ENCODE data around the gene MDFIC.

The MDFIC gene

DNA sequence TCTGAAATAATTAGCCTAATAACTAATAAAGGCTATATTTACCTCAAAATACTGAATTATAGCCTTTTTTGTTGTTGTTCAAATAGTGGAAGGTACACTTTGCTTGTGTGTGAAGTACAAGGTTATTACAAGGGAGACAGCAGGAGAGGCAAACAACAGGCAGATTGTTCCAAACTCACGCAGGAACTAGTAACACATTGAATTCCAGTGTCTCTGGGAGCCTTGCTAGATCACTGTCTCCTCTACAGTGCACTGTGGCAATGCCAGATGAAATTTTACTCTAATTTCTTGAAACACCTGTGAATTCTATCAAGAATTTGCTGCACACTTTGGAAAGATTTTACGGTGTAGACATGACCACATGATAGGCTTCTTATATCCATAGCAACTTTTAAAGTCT lies 112.6 kb downstream of the MDFIC start:
- Histone ChIP-seq H2AFZ (ENCODE audit: low read length) (no peak overlapping the region), H3F3A (ENCODE audit: low read depth) (no peaks in the 10 kb centered on the region), H3K4me3 (ENCODE audit: low read length, poor library complexity, severe bottlenecking) (no peak overlapping the region), H3K9ac (ENCODE audit: low read depth, low read length, poor library complexity, severe bottlenecking) (no peak overlapping the region), H3K27me3 (ENCODE audit: insufficient read depth, low read length, poor library complexity, severe bottlenecking) (no peaks in the 10 kb centered on the region), H4K20me1 (ENCODE audit: insufficient read depth, low read length, poor library complexity, severe bottlenecking) (no peaks in the 10 kb centered on the region), H3K4me2 (ENCODE audit: low read depth, low read length, poor library complexity, severe bottlenecking) (no peak overlapping the region), H3K9me2 (replicated peaks; ENCODE audit: low read depth, low read length) (no peaks in the 10 kb centered on the region), H3K9me3 (ENCODE audit: insufficient read depth, low read depth, low read length) (no peaks in the 10 kb centered on the region), H3K79me2 (ENCODE audit: insufficient read depth, low read length) (no peaks in the 10 kb centered on the region), H3K4me1 (ENCODE audit: insufficient read depth, low read length, poor library complexity, severe bottlenecking) (no peaks in the 10 kb centered on the region), H3K36me3 (ENCODE audit: insufficient read depth, low read length) (no peaks in the 10 kb centered on the region)
- TF ChIP-seq EZH2phosphoT487 (IDR thresholded peaks at IDR 0.05; ENCODE audit: borderline replicate concordance), result no peak
- TF ChIP-seq, protein P1, sequence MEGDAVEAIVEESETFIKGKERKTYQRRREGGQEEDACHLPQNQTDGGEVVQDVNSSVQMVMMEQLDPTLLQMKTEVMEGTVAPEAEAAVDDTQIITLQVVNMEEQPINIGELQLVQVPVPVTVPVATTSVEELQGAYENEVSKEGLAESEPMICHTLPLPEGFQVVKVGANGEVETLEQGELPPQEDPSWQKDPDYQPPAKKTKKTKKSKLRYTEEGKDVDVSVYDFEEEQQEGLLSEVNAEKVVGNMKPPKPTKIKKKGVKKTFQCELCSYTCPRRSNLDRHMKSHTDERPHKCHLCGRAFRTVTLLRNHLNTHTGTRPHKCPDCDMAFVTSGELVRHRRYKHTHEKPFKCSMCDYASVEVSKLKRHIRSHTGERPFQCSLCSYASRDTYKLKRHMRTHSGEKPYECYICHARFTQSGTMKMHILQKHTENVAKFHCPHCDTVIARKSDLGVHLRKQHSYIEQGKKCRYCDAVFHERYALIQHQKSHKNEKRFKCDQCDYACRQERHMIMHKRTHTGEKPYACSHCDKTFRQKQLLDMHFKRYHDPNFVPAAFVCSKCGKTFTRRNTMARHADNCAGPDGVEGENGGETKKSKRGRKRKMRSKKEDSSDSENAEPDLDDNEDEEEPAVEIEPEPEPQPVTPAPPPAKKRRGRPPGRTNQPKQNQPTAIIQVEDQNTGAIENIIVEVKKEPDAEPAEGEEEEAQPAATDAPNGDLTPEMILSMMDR (conservative IDR thresholded peaks at IDR 0.05; ENCODE audit: low read length), result no peak

DNA sequence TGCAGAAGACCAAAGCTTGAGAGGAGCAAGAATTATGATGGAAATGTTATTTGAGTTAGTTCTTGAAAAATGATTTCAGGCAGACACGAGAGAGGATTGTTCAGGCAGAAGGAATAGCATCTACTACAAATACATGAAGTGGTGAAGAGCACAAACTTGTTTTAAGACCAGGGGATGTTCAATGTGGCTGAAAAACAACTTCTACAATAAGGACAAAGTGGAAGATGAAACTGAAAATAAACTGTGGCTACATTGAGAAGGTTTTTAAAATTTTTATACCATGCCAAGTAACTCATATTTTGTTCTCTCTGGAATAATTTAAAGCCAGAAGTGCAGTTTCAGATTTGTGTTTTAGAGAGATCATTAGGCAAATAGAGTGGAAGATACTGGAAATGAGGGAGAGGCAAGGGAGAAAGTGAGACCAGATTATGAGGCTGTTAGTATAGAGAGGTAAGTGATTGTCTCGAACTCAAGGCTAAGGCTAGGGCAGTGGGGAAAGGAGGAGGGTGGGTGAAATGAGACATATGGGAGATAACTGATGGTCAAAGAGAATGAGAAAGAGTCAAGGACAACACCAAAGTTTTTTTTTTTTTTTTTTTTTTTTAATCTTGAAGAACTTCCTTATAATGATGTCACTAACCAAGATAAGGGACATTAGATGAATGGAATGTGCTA lies 115.4 kb downstream of the MDFIC start:
- Histone ChIP-seq H3F3A (ENCODE audit: low read depth) (no peaks in the 10 kb centered on the region), H3K9me3 (ENCODE audit: insufficient read depth, low read depth, low read length) (no peaks in the 10 kb centered on the region), H3K4me2 (ENCODE audit: low read depth, low read length, poor library complexity, severe bottlenecking) (no peak overlapping the region), H4K20me1 (ENCODE audit: insufficient read depth, low read length, poor library complexity, severe bottlenecking) (no peaks in the 10 kb centered on the region), H3K9ac (ENCODE audit: low read depth, low read length, poor library complexity, severe bottlenecking) (no peak overlapping the region), H3K36me3 (ENCODE audit: insufficient read depth, low read length) (no peaks in the 10 kb centered on the region), H3K4me1 (ENCODE audit: insufficient read depth, low read length, poor library complexity, severe bottlenecking) (no peaks in the 10 kb centered on the region), H3K27me3 (ENCODE audit: insufficient read depth, low read length, poor library complexity, severe bottlenecking) (no peaks in the 10 kb centered on the region), H3K9me2 (replicated peaks; ENCODE audit: low read depth, low read length) (no peaks in the 10 kb centered on the region), H3K4me3 (ENCODE audit: low read length, poor library complexity, severe bottlenecking) (no peak overlapping the region), H3K79me2 (ENCODE audit: insufficient read depth, low read length) (no peaks in the 10 kb centered on the region), H2AFZ (ENCODE audit: low read length) (no peak overlapping the region)
- TF ChIP-seq EZH2phosphoT487 (IDR thresholded peaks at IDR 0.05; ENCODE audit: borderline replicate concordance), result no peak
- TF ChIP-seq, protein P1 (conservative IDR thresholded peaks at IDR 0.05; ENCODE audit: low read length), result no peak

DNA sequence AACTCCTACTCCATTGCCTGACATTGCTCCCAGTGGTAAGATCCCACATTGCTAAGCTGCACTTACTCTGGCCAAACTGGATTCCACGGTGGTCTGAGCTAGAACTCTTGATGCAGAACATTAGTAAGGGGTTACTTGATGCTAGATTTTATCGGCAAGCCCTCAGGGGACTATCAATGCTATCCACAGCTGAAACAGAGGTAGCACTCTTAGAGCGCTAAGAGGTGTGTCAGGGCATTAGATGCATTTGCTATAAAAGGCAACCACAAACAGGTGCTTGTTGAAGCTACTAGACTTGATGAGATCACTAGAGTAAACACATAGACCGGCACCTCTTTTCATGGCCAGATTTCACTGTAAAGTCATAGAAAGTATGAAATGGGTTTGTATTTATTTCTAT lies 116.3 kb downstream of the MDFIC start:
- Histone ChIP-seq H3K36me3 (ENCODE audit: insufficient read depth, low read length) (no peaks in the 10 kb centered on the region), H3K9me2 (replicated peaks; ENCODE audit: low read depth, low read length) (no peaks in the 10 kb centered on the region), H3K4me3 (ENCODE audit: low read length, poor library complexity, severe bottlenecking) (no peak overlapping the region), H3K4me1 (ENCODE audit: insufficient read depth, low read length, poor library complexity, severe bottlenecking) (no peaks in the 10 kb centered on the region), H3K27me3 (ENCODE audit: insufficient read depth, low read length, poor library complexity, severe bottlenecking) (no peaks in the 10 kb centered on the region), H3K79me2 (ENCODE audit: insufficient read depth, low read length) (no peaks in the 10 kb centered on the region), H3F3A (ENCODE audit: low read depth) (no peaks in the 10 kb centered on the region), H3K9me3 (ENCODE audit: insufficient read depth, low read depth, low read length) (no peaks in the 10 kb centered on the region), H3K9ac (ENCODE audit: low read depth, low read length, poor library complexity, severe bottlenecking) (no peak overlapping the region), H2AFZ (ENCODE audit: low read length) (no peak overlapping the region), H4K20me1 (ENCODE audit: insufficient read depth, low read length, poor library complexity, severe bottlenecking) (no peaks in the 10 kb centered on the region), H3K4me2 (ENCODE audit: low read depth, low read length, poor library complexity, severe bottlenecking) (no peak overlapping the region)
- TF ChIP-seq, protein P1 (conservative IDR thresholded peaks at IDR 0.05; ENCODE audit: low read length), result no peak
- no peak for TF ChIP-seq EZH2phosphoT487 (IDR thresholded peaks at IDR 0.05; ENCODE audit: borderline replicate concordance)

All from Loucy (cell line).